Measurements from ENCODE around the gene OR6S1. TPM values are rescaled to one million over a fixed set of nuclear protein-coding genes. Genes with fewer than 3 reads are reported as not detected.

The OR6S1 gene
- total RNA-seq, 1 experiment from 2014 or later, result not detected

DNA sequence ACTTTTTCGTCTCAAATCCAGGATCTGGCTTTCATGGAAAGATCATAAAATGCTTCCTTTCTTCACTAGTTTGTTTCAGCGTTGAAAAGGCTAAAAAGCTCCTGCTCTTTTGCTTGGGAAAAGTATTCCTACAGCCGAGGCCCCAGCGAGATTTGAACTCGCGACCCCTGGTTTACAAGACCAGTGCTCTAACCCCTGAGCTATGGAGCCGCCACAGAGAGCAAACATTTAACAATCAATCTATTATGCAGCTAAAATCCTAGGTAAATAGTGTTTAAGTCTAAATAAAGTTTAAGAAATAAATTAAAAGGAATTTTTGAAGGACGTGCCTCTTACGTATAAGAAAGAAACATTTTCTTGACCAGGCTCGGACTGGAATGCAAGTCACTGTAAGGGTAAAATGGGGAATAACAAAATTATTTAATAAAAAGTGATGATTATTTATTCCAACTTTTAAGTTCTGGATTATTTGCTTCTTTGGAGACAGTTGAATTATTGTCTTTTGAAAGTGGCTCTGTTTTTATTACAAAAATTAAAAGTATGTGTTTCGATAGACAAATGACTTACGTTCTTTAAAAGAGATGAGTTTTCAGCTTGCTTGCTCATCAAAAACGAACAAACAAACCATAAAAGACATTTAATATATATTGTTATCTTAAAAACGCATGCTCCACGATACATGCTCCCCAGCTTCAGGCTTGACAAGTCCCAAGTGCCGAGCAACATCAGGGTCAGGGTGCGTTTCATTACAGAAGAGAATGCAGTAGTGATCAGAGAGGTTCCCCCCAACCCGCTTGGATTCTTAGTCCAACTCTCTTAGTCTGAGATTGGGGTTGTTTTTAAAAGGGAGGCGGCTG is 10.2 kb downstream of the OR6S1 start:
- H3K4me1 Mint-ChIP-seq (ENCODE audit: low read depth, unreplicated experiment), result peaks cover 28% of the 10 kb centered on the region
- Histone ChIP-seq H3K36me3 (ENCODE audit: control insufficient read depth, insufficient read depth, low read length) (no peaks in the 10 kb centered on the region), H3K4me1 (peaks cover 7% of the 10 kb centered on the region), H3K27me3 (replicated peaks; ENCODE audit: control insufficient read depth, insufficient read depth, low read length) (no peaks in the 10 kb centered on the region), H3K4me3 (ENCODE audit: low read depth, low read length) (peak overlapping the region; percentile 38), H3K9me3 (no peaks in the 10 kb centered on the region)
- TF ChIP-seq, protein P1, sequence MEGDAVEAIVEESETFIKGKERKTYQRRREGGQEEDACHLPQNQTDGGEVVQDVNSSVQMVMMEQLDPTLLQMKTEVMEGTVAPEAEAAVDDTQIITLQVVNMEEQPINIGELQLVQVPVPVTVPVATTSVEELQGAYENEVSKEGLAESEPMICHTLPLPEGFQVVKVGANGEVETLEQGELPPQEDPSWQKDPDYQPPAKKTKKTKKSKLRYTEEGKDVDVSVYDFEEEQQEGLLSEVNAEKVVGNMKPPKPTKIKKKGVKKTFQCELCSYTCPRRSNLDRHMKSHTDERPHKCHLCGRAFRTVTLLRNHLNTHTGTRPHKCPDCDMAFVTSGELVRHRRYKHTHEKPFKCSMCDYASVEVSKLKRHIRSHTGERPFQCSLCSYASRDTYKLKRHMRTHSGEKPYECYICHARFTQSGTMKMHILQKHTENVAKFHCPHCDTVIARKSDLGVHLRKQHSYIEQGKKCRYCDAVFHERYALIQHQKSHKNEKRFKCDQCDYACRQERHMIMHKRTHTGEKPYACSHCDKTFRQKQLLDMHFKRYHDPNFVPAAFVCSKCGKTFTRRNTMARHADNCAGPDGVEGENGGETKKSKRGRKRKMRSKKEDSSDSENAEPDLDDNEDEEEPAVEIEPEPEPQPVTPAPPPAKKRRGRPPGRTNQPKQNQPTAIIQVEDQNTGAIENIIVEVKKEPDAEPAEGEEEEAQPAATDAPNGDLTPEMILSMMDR (IDR thresholded peaks at IDR 0.05; ENCODE audit: insufficient read depth in 1 of 2, low read depth in 1 of 2, low read length in 1 of 2, severe bottlenecking in 1 of 2, unreplicated experiment in 1 of 2), result no peak
- intact Hi-C loops (cut with micrococcal nuclease; ENCODE audit: unreplicated experiment), result loop anchor here (1.0 kb wide), 2 partner anchors 18 to 51 kb away; no protein-coding TSS in a partner anchor
- H3K27me3 Mint-ChIP-seq (ENCODE audit: insufficient read depth, unreplicated experiment), result peaks cover 3% of the 10 kb centered on the region
- H3K36me3 Mint-ChIP-seq (ENCODE audit: insufficient read depth, unreplicated experiment), result peaks cover 42% of the 10 kb centered on the region
- BruUV-seq (replicated peaks), result no TSS peak
- peak overlapping the region; percentile 93 for H3K4me3 Mint-ChIP-seq (ENCODE audit: unreplicated experiment)
- peak overlapping the region; percentile 92 for H3K27ac Mint-ChIP-seq (ENCODE audit: unreplicated experiment)
- peak; percentile 58 to 77 for DNase-seq
- ChIA-PET POLR2A (interaction anchor here (1.5 kb wide), 1 partner anchor 18 kb away, joined by 5 read pairs; no protein-coding TSS in a partner anchor), CTCF (interaction anchor here (0.9 to 2.0 kb wide), 7 partner anchors 9 to 170 kb away, joined by 3 to 9 read pairs (median 4); partner anchors contain the start of genes PIP4P1 and RNASE4)
- H3K9me3 Mint-ChIP-seq (ENCODE audit: unreplicated experiment), result no peaks in the 10 kb centered on the region

DNA sequence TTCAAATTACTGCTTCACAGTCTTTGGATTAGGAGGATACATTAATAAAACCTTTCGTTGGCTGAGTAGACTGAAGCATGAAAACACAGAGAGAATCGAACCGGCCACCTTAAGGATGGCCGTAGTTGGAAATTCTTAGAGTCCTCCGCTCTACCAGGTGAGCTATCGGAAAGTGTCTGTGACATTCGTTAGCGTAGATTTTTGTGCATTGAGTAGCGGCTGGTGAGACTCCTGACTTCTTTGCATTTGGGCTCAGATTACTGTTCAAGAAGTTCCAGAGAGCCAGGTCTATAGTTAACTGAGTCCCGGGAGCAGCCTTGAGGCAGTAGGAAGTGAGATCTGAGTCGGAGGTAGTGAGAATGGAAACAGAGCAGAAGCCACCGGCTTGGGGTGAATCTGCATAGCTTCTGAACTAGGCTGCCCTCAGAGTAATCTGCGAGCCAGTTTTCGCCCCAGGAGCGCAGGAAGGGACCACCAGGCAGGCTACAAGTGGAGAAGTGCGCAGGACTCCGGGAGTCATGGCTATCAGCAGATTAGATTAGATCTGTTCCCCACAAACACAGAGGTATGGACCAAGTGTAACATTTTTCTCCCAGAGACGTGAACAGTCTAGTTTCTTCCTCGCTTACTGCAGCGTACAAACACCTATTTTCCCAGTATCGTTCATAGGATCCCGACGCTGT is 11.0 kb downstream of the OR6S1 start:
- peaks cover 28% of the 10 kb centered on the region for H3K4me1 Mint-ChIP-seq (ENCODE audit: low read depth, unreplicated experiment)
- Histone ChIP-seq H3K36me3 (ENCODE audit: control insufficient read depth, insufficient read depth, low read length) (no peaks in the 10 kb centered on the region), H3K27me3 (replicated peaks; ENCODE audit: control insufficient read depth, insufficient read depth, low read length) (no peaks in the 10 kb centered on the region), H3K4me3 (ENCODE audit: low read depth, low read length) (peak overlapping the region; percentile 38), H3K9me3 (no peaks in the 10 kb centered on the region), H3K4me1 (peaks cover 7% of the 10 kb centered on the region)
- peak overlapping the region; percentile 84 for H3K27ac Mint-ChIP-seq (ENCODE audit: unreplicated experiment)
- peak; percentile 66 to 69 for DNase-seq
- peak overlapping the region; percentile 93 for H3K4me3 Mint-ChIP-seq (ENCODE audit: unreplicated experiment)
- H3K9me3 Mint-ChIP-seq (ENCODE audit: unreplicated experiment), result no peaks in the 10 kb centered on the region
- peaks cover 3% of the 10 kb centered on the region for H3K27me3 Mint-ChIP-seq (ENCODE audit: insufficient read depth, unreplicated experiment)
- no TSS peak for BruUV-seq (replicated peaks)
- intact Hi-C loops (cut with micrococcal nuclease; ENCODE audit: unreplicated experiment), result loop anchor here (1.0 kb wide), 2 partner anchors 17 to 52 kb away; no protein-coding TSS in a partner anchor
- POLR2A ChIA-PET, result interaction anchor here (1.5 kb wide), 1 partner anchor 17 kb away, joined by 5 read pairs; no protein-coding TSS in a partner anchor
- TF ChIP-seq, protein P1 (IDR thresholded peaks at IDR 0.05; ENCODE audit: insufficient read depth in 1 of 2, low read depth in 1 of 2, low read length in 1 of 2, severe bottlenecking in 1 of 2, unreplicated experiment in 1 of 2), result no peak
- H3K36me3 Mint-ChIP-seq (ENCODE audit: insufficient read depth, unreplicated experiment), result peaks cover 45% of the 10 kb centered on the region
- CTCF ChIA-PET, result interaction anchor here (0.5 to 1.7 kb wide), 8 partner anchors 8 to 169 kb away, joined by 3 to 5 read pairs (median 3); partner anchors contain the start of gene PIP4P1
